Tibial nerve (tissue), 4 donors: ENCODE measurements around the gene PRR35. TPM values are rescaled to one million over a fixed set of nuclear protein-coding genes. Genes with fewer than 3 reads are reported as not detected.
A peak's percentile ranks its signal among the peaks of the same experiment; 100 is the strongest.

Experiments used
- DNase-seq, 2 donors: peaks; one replicate each; pipeline ENCODE4 v3.0.0-alpha.2; 2019; ENCODE audit warnings: low spot score in 2 of 2
- H3K27ac ChIP-seq, 4 donors: fragments of 200-600 bp; sonication (generic) in 3 of 4; one replicate each; pipeline ENCODE4 v1.5.1; 2017 to 2019; ENCODE audit warnings: mild to moderate bottlenecking in 1 of 4
- H3K27me3 ChIP-seq, 2 donors: fragments of 200-600 bp; sonication (generic) in 1 of 2; one replicate each; pipeline versions ENCODE4 v1.5.1 to v1.6.0; 2017 to 2019
- H3K36me3 ChIP-seq, 3 donors: fragments of 200-600 bp; sonication (generic); one replicate each; pipeline ENCODE4 v1.5.1; 2018 to 2019
- H3K4me1 ChIP-seq, 4 donors: fragments of 200-600 bp; sonication (generic) in 3 of 4; one replicate each; pipeline ENCODE4 v1.5.1; 2017 to 2019
- H3K4me3 ChIP-seq, 4 donors: fragments of 200-600 bp; sonication (generic) in 3 of 4; one replicate each; pipeline ENCODE4 v1.5.1; 2017 to 2019; ENCODE audit warnings: mild to moderate bottlenecking in 1 of 4, moderate library complexity in 1 of 4
- H3K9me3 ChIP-seq, 4 donors: fragments of 200-600 bp; sonication (generic) in 3 of 4; one replicate each; pipeline ENCODE4 v1.5.1; 2017 to 2019
- CTCF ChIP-seq, 5 experiments: fragments of 200-600 bp in 3 of 5; fragments of 450-650 bp in 2 of 5; sonication (generic) in 3 of 5; IDR thresholded peaks; one replicate each; pipeline ENCODE4 v1.5.1; 2016 to 2019; ENCODE audit warnings: antibody characterized with exemption in 5 of 5, mild to moderate bottlenecking in 3 of 5, moderate library complexity in 2 of 5
- EP300 ChIP-seq, 2 donors: sonication (generic); formaldehyde crosslinking; IDR thresholded peaks; one replicate each; pipeline ENCODE4 v1.6.1; 2017; ENCODE audit warnings: antibody characterized with exemption in 2 of 2, mild to moderate bottlenecking in 1 of 2
- POLR2A ChIP-seq, 2 donors: fragments of 450-650 bp; IDR thresholded peaks; one replicate each; pipeline ENCODE4 v1.6.1; 2017; ENCODE audit warnings: antibody characterized with exemption in 2 of 2, mild to moderate bottlenecking in 2 of 2, moderate library complexity in 2 of 2
- WGBS, 2 donors: methylation state at CpG; one replicate each; pipeline ENCODE4 v1.1.5; 2018; 5-methylcytosine and 5-hydroxymethylcytosine counted together
- total RNA-seq, 4 donors: library from RNA; depleted of rRNA; stranded (reverse); fragments of >200 nt; gene quantifications; one replicate each; pipeline ENCODE4 v1.1.0, GENCODE V29; 2016

Gene PRR35
- total RNA-seq, 4 donors from 2014 or later, result not detected

GRCh38 chr16:525123-525519, 35.1 kb upstream of the PRR35 start:
- no peak for DNase-seq
- H3K36me3 ChIP-seq, result peaks cover 0 to 18% (median 0%) of the 10 kb centered on the region in 3 donors
- H3K9me3 ChIP-seq, result no peaks in the 10 kb centered on the region
- H3K27me3 ChIP-seq, result no peaks in the 10 kb centered on the region
- H3K4me3 ChIP-seq, result no peak overlapping the region
- TF ChIP-seq CTCF (IDR thresholded peaks at IDR 0.05) (no peak), EP300 (IDR thresholded peaks at IDR 0.05) (no peak), POLR2A (IDR thresholded peaks at IDR 0.05) (no peak)
- 91 to 95% methylated on average over 8 of the region's 8 CpGs for WGBS, 2 donors
- H3K4me1 ChIP-seq, result peaks cover 0 to 41% (median 32%) of the 10 kb centered on the region in 4 donors
- H3K27ac ChIP-seq, result no peak overlapping the region

- H3K27me3 ChIP-seq, result no peaks in the 10 kb centered on the region
- H3K4me3 ChIP-seq, result peak overlapping the region in 1 of 4 donors; percentile 92
- peaks cover 0 to 12% (median 0%) of the 10 kb centered on the region in 3 donors for H3K36me3 ChIP-seq
- no peak for TF ChIP-seq CTCF (IDR thresholded peaks at IDR 0.05)
- peaks cover 0 to 47% (median 32%) of the 10 kb centered on the region in 4 donors for H3K4me1 ChIP-seq
- H3K27ac ChIP-seq, result peak overlapping the region in 3 of 4 donors; percentile 95 to 99 (median 96)
- DNase-seq, result no peak
- H3K9me3 ChIP-seq, result no peaks in the 10 kb centered on the region
- whole genome bisulfite sequencing, 2 donors, result 64 to 77% methylated on average over 13 of the region's 13 CpGs
These were observed 34.5 kb upstream of the PRR35 start for GRCh38 chr16:525520-526180.

GRCh38 chr16:526181-527014, 33.8 kb upstream of the PRR35 start:
- H3K27ac ChIP-seq, result peak overlapping the region; percentile 91 to 99 (median 96)
- DNase-seq, result no peak
- no peak for TF ChIP-seq CTCF (IDR thresholded peaks at IDR 0.05)
- H3K36me3 ChIP-seq, result peaks cover 0 to 9% (median 0%) of the 10 kb centered on the region in 3 donors
- peak overlapping the region; percentile 65 to 92 (median 76) for H3K4me3 ChIP-seq
- no peaks in the 10 kb centered on the region for H3K27me3 ChIP-seq
- WGBS, 2 donors, result 6 to 7% methylated on average over 21 to 24 of the region's 26 CpGs
- peaks cover 0 to 50% (median 32%) of the 10 kb centered on the region in 4 donors for H3K4me1 ChIP-seq
- no peaks in the 10 kb centered on the region for H3K9me3 ChIP-seq

GRCh38 chr16:527015-527903, 32.9 kb upstream of the PRR35 start, which contains the start of gene CAPN15:
CAPN15 (plus strand) TSS chr16:527712; CDS start chr16:546839, 19,127 bp downstream.
- TF ChIP-seq CTCF (IDR thresholded peaks at IDR 0.05) (peak in 3 of 5 experiments; percentile 17 to 78 (median 78)), POLR2A (IDR thresholded peaks at IDR 0.05) (peak; percentile 71 to 79), EP300 (IDR thresholded peaks at IDR 0.05) (peak in 1 of 2 donors; percentile 83)
- peak; percentile 72 to 74 for DNase-seq
- peak within 1 kb of the TSS; percentile 91 to 99 (median 96) for H3K27ac ChIP-seq
- no peaks in the 10 kb centered on the region for H3K9me3 ChIP-seq
- peaks cover 0 to 4% (median 0%) of the 10 kb centered on the region in 3 donors for H3K36me3 ChIP-seq
- WGBS, 2 donors, result 0% methylated on average over 14 to 81 of the region's 129 CpGs
- H3K27me3 ChIP-seq, result no peaks in the 10 kb centered on the region
- H3K4me3 ChIP-seq, result peak within 1 kb of the TSS; percentile 65 to 92 (median 76)
- H3K4me1 ChIP-seq, result peaks cover 0 to 50% (median 32%) of the 10 kb centered on the region in 4 donors
